GM12872 (cell line): ENCODE results near the gene TMA7.

Experiments
- TF ChIP-seq, protein P1 (sequence below): IDR thresholded peaks from 3 replicates; pipeline ENCODE4 v1.5.1; 2011; ENCODE audit warnings: low read depth, mild to moderate bottlenecking, low read length, moderate library complexity; ENCODE audit not compliant: insufficient read depth

TMA7 gene

DNA sequence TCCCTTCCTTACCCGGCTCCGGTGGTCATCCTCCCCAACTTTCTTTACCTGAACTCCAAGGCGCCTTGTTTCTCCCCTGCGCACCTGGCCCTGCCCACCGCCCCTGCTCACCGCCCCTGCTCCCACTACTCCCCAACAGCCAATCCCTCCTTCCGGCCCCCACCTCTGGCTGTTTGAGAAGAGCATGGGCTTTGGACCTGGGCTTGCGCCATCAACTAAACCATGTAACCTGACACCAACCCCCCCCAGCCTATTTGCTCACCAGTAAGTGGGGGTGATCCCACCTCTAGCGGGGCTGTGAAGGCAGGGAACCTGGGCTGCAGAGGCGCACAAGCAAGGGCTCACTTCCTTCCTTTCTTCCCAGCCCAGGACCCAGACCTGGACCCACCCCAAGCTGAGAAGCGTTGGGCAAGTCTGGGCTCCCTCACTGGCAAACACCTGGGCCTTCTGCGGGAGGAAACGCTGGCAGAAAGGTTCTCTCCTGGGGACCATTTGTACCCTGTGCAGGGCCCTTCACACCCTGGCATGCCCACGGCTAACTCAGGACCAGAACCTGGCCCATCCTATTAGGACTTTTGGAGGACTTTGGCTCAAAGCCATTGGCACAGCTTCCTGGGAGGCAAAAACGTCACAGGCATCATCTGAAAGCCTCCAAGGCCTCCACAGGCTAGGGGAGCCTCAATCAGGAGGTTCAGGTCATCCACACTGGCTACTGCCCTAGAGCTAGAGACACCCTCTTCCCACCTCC, 9.9 kb upstream of the TMA7 start, which contains the start of gene PLXNB1:
Gene PLXNB1 (minus strand): TSS at position 127 of the 748 bp plus-strand sequence. CDS start 5,475 bp downstream, outside the sequence.
- TF ChIP-seq, protein P1, sequence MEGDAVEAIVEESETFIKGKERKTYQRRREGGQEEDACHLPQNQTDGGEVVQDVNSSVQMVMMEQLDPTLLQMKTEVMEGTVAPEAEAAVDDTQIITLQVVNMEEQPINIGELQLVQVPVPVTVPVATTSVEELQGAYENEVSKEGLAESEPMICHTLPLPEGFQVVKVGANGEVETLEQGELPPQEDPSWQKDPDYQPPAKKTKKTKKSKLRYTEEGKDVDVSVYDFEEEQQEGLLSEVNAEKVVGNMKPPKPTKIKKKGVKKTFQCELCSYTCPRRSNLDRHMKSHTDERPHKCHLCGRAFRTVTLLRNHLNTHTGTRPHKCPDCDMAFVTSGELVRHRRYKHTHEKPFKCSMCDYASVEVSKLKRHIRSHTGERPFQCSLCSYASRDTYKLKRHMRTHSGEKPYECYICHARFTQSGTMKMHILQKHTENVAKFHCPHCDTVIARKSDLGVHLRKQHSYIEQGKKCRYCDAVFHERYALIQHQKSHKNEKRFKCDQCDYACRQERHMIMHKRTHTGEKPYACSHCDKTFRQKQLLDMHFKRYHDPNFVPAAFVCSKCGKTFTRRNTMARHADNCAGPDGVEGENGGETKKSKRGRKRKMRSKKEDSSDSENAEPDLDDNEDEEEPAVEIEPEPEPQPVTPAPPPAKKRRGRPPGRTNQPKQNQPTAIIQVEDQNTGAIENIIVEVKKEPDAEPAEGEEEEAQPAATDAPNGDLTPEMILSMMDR = no peak

DNA sequence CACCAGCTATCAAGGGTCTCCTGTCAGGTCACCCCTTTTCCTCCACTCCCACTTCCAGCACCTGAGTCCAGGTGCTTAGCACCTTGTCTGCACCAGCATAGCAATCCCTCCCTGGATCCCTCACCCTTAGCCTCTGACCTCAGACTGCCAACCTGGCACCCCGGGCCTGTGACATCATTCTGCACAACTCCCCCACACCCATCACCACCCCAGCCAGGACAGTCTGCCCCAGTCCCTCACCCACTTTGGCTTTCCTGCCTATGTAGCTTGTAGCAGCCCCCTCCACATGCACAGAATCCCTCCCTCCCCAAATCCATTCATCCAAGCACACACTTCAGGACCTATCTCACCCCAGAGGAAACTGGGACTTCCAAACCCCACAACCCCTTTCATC, 9.4 kb upstream of the TMA7 start:
- TF ChIP-seq, protein P1 = no peak

DNA sequence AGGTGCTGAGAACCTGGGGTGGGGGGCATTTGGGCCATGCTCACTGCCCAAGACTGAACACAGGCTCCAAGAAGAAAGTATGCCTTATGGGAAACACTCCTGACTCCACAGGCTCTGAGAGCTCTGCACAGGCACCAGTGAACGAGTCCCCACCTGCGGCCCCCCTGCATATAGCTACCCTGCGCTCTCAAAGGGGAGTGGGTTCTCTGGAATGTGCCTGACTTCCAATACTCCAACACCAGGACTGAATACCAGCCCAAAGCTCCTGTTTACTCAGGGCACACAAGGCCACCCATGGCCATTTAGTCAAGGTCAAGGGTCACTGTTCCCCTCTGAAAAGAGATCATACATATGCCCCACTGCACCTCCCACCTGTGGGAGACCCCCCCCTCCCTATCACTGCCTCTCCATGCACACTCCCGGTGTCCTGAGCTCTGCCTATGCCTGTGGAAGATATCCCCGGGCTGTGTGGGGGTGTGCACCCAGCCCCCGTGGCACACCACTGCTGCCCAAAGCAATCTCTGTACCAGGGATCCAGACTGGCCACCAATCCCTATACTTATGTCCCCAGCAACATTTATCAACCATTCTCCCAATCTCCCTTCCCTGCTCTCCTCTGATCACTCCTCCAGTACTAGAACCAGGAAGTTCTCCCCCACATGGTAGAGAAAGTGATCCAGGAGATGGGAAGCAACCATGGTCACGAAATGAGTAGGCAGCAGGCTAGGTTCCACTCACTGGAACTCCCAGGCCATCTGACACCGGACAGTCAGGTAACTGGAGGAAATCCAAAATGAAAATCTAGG, 8.6 kb upstream of the TMA7 start:
- TF ChIP-seq, protein P1 = no peak

DNA sequence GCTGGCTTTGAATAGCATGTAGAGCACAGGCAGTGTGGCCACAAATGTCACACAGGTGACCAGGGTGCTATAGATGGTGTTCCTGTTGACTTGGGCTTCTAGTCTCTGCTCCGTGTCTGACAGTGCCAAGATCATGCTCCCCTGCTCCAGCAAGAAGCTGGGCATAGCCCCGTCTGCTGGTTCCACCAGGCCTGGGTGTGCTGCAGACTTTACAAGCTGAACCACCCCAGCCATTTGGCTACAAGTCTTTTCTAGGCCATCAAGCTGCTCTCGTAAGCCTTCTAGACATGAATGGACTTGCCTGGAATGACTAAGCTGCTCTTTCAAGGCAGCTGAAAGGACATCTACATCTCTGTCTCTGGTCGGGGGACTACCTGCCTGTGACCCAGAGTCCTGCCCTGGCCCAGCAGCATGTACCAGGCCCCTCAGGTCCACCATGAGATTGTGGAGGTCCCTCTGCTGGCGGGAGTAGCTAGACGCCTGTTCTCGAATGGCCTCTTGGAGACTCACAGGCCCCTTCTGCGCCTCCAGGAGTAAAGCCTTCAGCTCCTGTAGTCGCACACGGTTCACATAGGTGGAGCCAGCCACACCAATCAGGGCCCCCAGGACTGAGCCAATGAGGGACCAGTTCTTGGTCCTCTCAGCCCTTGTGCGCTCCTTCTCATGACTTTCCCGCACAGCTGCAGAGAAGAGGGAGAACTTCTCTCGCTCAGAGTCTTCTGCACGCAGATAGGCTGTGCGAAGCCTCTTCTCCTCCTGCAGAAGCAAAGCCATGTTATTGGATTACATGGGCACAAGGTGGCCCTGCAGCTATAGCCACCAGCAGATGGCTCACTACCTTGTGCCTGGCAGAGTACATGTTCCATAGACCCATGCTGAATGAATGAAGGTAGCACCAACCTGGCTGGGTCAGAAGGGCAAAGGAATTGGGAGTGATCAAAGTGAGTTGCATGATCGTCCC, 7.4 kb upstream of the TMA7 start:
- TF ChIP-seq, protein P1 = peak; percentile 40; the same call in 2 of the 3 replicates

DNA sequence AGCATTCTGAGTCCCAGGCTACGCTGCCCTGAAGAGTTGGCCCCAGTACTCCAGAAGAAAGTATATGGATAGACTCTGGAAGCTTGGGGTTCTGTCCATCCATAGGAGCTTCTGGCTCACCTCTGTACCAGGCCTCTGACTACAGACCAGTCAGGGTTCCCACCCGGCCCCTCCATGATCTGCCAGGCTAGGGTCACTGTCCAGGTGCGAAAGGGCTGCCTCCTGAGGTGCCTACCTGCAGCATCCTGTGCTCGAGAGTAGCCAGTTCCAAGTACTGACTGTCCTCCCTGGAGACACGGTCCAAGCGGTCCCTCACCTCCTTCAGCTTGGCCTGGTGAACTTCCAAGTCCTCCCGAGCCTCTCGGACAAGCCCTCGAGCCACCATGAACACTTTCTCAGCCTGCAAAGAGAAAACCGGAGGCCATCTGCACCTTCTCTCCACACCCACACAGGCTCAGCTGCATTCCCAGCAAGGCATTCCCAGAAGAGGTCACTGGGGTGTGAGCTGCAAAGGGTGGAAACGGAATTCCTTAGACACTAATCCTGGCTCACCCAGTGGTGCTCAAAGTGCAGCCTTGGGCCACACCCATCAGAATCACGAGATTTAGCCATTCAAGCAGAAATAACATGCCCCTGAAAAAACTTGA, 6.5 kb upstream of the TMA7 start:
- TF ChIP-seq, protein P1 = no peak

DNA sequence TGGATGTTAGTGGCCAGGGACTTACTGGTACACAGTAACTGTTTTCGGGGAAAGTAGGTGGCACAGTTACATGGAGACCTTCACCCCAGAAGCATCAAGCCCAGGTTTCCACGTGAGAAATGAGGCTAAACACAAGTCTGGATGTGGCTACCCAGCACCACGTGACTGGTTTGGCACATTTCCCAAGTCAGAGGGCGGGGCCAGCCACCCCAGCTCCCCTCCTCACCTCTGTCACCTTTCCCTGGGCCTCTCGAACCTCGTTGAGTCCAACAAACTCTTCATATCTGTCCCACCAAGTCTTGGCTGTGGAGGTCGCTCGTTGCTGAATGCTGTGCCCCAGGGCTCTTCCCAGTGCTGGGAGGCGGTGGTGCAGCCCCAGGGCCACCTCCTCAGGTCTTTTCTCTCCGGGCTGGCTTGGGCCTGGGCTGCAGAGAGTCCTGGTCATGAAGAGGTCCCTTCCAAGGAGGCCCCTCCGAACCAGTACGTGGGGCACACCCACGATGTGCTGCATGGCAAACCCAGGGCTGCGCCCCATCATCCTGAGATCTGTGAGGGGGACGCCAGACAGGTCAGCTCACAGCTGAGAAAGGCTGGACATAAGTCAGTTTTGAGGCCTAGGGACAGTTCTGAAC, 5.3 kb upstream of the TMA7 start:
- TF ChIP-seq, protein P1 = no peak
